ENCODE data around the gene CMTM6.
"Not testable (repeated sequence)": the region's sequence is repeated elsewhere in the genome, so short reads cannot be mapped to it uniquely, and the experiment has no call there.

DNA sequence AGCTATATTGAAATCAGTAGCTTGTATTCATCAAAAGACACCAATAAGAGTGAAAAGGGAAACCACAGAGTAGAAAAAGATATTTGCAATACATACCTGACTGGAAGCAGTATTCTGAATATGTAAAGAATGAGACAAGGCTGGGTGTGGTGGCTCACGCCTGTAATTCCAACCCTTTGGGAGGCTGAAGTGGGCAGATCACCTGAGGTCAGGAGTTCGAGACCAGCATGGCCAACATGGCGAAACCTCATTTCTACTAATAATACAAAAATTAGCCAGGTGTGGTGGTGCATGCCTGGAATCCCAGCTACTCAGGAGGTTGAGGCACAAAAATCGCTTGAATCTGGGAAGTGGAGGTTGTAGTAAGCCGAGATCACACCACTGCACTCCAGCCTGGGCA lies 16.3 kb upstream of the CMTM6 start:
- TF ChIP-seq, protein P1, sequence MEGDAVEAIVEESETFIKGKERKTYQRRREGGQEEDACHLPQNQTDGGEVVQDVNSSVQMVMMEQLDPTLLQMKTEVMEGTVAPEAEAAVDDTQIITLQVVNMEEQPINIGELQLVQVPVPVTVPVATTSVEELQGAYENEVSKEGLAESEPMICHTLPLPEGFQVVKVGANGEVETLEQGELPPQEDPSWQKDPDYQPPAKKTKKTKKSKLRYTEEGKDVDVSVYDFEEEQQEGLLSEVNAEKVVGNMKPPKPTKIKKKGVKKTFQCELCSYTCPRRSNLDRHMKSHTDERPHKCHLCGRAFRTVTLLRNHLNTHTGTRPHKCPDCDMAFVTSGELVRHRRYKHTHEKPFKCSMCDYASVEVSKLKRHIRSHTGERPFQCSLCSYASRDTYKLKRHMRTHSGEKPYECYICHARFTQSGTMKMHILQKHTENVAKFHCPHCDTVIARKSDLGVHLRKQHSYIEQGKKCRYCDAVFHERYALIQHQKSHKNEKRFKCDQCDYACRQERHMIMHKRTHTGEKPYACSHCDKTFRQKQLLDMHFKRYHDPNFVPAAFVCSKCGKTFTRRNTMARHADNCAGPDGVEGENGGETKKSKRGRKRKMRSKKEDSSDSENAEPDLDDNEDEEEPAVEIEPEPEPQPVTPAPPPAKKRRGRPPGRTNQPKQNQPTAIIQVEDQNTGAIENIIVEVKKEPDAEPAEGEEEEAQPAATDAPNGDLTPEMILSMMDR (IDR thresholded peaks at IDR 0.05; ENCODE audit: low read depth, low read length, poor library complexity, severe bottlenecking), result not testable (repeated sequence)
- not testable (repeated sequence) for TF ChIP-seq EZH2phosphoT487 (IDR thresholded peaks at IDR 0.05; ENCODE audit: borderline replicate concordance, low read length)

Measured in DOHH2 (cell line).